ENCODE results near the gene WWOX. TPM values are rescaled to one million over a fixed set of nuclear protein-coding genes. Genes with fewer than 3 reads are reported as not detected.

Gene WWOX
- total and polyA plus RNA-seq, 4 experiments from 2014 or later, result 10.4 to 23.1 (median 17.5) TPM

GRCh38 chr16:78871241-78871640 is 771.8 kb downstream of the WWOX start:
- no peak overlapping the region for H3K27ac ChIP-seq (ENCODE audit: low read depth, low read length)
- H3K36me3 ChIP-seq (ENCODE audit: insufficient read depth, low read length), result no peaks in the 10 kb centered on the region
- no peaks in the 10 kb centered on the region for H3K27me3 Mint-ChIP-seq
- H3K4me3 Mint-ChIP-seq, result no peak overlapping the region
- no peaks in the 10 kb centered on the region for H3K9me3 ChIP-seq (ENCODE audit: control insufficient read depth in 1 of 2, low read length in 2 of 2)
- peaks cover 0 to 6% (median 0%) of the 10 kb centered on the region in 4 donors for H3K4me1 Mint-ChIP-seq
- no peak for DNase-seq
- H3K4me3 ChIP-seq (ENCODE audit: low read length in 2 of 2), result no peak overlapping the region
- no peaks in the 10 kb centered on the region for H3K4me1 ChIP-seq (ENCODE audit: insufficient read depth, low read length)
- intact Hi-C loops (cut with micrococcal nuclease), result no loop called here
- no peaks in the 10 kb centered on the region for H3K27me3 ChIP-seq (ENCODE audit: insufficient read depth, low read length)
- peaks cover 0 to 2% (median 0%) of the 10 kb centered on the region in 8 donors for H3K9me3 Mint-ChIP-seq
- H3K36me3 Mint-ChIP-seq, result no peaks in the 10 kb centered on the region
- no peak overlapping the region for H3K27ac Mint-ChIP-seq
- ChIA-PET POLR2A (ENCODE audit: partially characterized antibody) (no interaction called here), CTCF (ENCODE audit: partially characterized antibody) (interaction anchor here (0.7 kb wide), 1 partner anchor 78 kb away, joined by 4 read pairs; no protein-coding TSS in a partner anchor)

- no peak overlapping the region for H3K27ac Mint-ChIP-seq
- CTCF ChIA-PET (ENCODE audit: partially characterized antibody), result no interaction called here
- no peaks in the 10 kb centered on the region for H3K27me3 ChIP-seq (ENCODE audit: insufficient read depth, low read length)
- no peaks in the 10 kb centered on the region for H3K36me3 Mint-ChIP-seq
- no peak overlapping the region for H3K4me3 ChIP-seq (ENCODE audit: low read length in 2 of 2)
- POLR2A ChIA-PET (ENCODE audit: partially characterized antibody), result interaction anchor here (0.5 kb wide), 1 partner anchor 718 kb away, joined by 3 read pairs; no protein-coding TSS in a partner anchor
- intact Hi-C loops (cut with micrococcal nuclease), result no loop called here
- no peaks in the 10 kb centered on the region for H3K36me3 ChIP-seq (ENCODE audit: insufficient read depth, low read length)
- no peak overlapping the region for H3K27ac ChIP-seq (ENCODE audit: low read depth, low read length)
- H3K4me1 ChIP-seq (ENCODE audit: insufficient read depth, low read length), result no peaks in the 10 kb centered on the region
- no peaks in the 10 kb centered on the region for H3K9me3 ChIP-seq (ENCODE audit: control insufficient read depth in 1 of 2, low read length in 2 of 2)
- H3K27me3 Mint-ChIP-seq, result no peaks in the 10 kb centered on the region
- peaks cover 0 to 2% (median 0%) of the 10 kb centered on the region in 8 donors for H3K9me3 Mint-ChIP-seq
- no peak overlapping the region for H3K4me3 Mint-ChIP-seq
- peaks cover 0 to 4% (median 2%) of the 10 kb centered on the region in 4 donors for H3K4me1 Mint-ChIP-seq
- DNase-seq, result no peak
These were observed 777.2 kb downstream of the WWOX start for GRCh38 chr16:78876671-78877070.

- CTCF ChIA-PET (ENCODE audit: partially characterized antibody), result no interaction called here
- H3K4me3 Mint-ChIP-seq, result no peak overlapping the region
- H3K9me3 ChIP-seq (ENCODE audit: control insufficient read depth in 1 of 2, low read length in 2 of 2), result no peaks in the 10 kb centered on the region
- intact Hi-C loops (cut with micrococcal nuclease), result no loop called here
- no peak for DNase-seq
- peaks cover 0 to 2% (median 0%) of the 10 kb centered on the region in 8 donors for H3K9me3 Mint-ChIP-seq
- POLR2A ChIA-PET (ENCODE audit: partially characterized antibody), result no interaction called here
- no peak overlapping the region for H3K27ac ChIP-seq (ENCODE audit: low read depth, low read length)
- no peaks in the 10 kb centered on the region for H3K4me1 ChIP-seq (ENCODE audit: insufficient read depth, low read length)
- no peaks in the 10 kb centered on the region for H3K27me3 ChIP-seq (ENCODE audit: insufficient read depth, low read length)
- no peaks in the 10 kb centered on the region for H3K36me3 ChIP-seq (ENCODE audit: insufficient read depth, low read length)
- H3K27me3 Mint-ChIP-seq, result no peaks in the 10 kb centered on the region
- H3K4me1 Mint-ChIP-seq, result peaks cover 0 to 4% (median 2%) of the 10 kb centered on the region in 4 donors
- H3K36me3 Mint-ChIP-seq, result no peaks in the 10 kb centered on the region
- peak overlapping the region in 1 of 7 donors; percentile 28 for H3K27ac Mint-ChIP-seq
- no peak overlapping the region for H3K4me3 ChIP-seq (ENCODE audit: low read length in 2 of 2)
These were observed 777.7 kb downstream of the WWOX start for GRCh38 chr16:78877114-78877655.

GRCh38 chr16:78878570-78878969 is 779.1 kb downstream of the WWOX start:
- no peaks in the 10 kb centered on the region for H3K9me3 ChIP-seq (ENCODE audit: control insufficient read depth in 1 of 2, low read length in 2 of 2)
- CTCF ChIA-PET (ENCODE audit: partially characterized antibody), result interaction anchor here (0.6 kb wide), 1 partner anchor 63 kb away, joined by 3 read pairs; no protein-coding TSS in a partner anchor

GRCh38 chr16:78879011-78879410 is 779.6 kb downstream of the WWOX start:
- no peak overlapping the region for H3K4me3 Mint-ChIP-seq
- no peak for DNase-seq

More at GRCh38 chr16:78878570-78878969, 779.1 kb downstream of the WWOX start:
- Mint-ChIP-seq H3K4me3 (no peak overlapping the region), H3K4me1 (peaks cover 0 to 4% (median 2%) of the 10 kb centered on the region in 4 donors), H3K9me3 (peaks cover 0 to 2% (median 0%) of the 10 kb centered on the region in 8 donors), H3K27me3 (no peaks in the 10 kb centered on the region), H3K27ac (no peak overlapping the region), H3K36me3 (no peaks in the 10 kb centered on the region)
- H3K36me3 ChIP-seq (ENCODE audit: insufficient read depth, low read length), result no peaks in the 10 kb centered on the region
- H3K27ac ChIP-seq (ENCODE audit: low read depth, low read length), result no peak overlapping the region
- intact Hi-C loops (cut with micrococcal nuclease), result no loop called here
- no peaks in the 10 kb centered on the region for H3K27me3 ChIP-seq (ENCODE audit: insufficient read depth, low read length)
- no peaks in the 10 kb centered on the region for H3K4me1 ChIP-seq (ENCODE audit: insufficient read depth, low read length)
- POLR2A ChIA-PET (ENCODE audit: partially characterized antibody), result interaction anchor here (0.7 kb wide), 1 partner anchor 643 kb away, joined by 3 read pairs; no protein-coding TSS in a partner anchor
- no peak for DNase-seq
- H3K4me3 ChIP-seq (ENCODE audit: low read length in 2 of 2), result no peak overlapping the region

GRCh38 chr16:78882150-78882549 is 782.7 kb downstream of the WWOX start:
- no peaks in the 10 kb centered on the region for H3K36me3 ChIP-seq (ENCODE audit: insufficient read depth, low read length)
- Mint-ChIP-seq H3K36me3 (no peaks in the 10 kb centered on the region), H3K27ac (no peak overlapping the region), H3K4me3 (no peak overlapping the region), H3K9me3 (peaks cover 0 to 2% (median 0%) of the 10 kb centered on the region in 8 donors), H3K4me1 (peaks cover 0 to 5% (median 2%) of the 10 kb centered on the region in 4 donors), H3K27me3 (no peaks in the 10 kb centered on the region)
- CTCF ChIA-PET (ENCODE audit: partially characterized antibody), result no interaction called here
- POLR2A ChIA-PET (ENCODE audit: partially characterized antibody), result no interaction called here
- no peak overlapping the region for H3K4me3 ChIP-seq (ENCODE audit: low read length in 2 of 2)
- H3K27me3 ChIP-seq (ENCODE audit: insufficient read depth, low read length), result no peaks in the 10 kb centered on the region
- no peaks in the 10 kb centered on the region for H3K9me3 ChIP-seq (ENCODE audit: control insufficient read depth in 1 of 2, low read length in 2 of 2)
- no peak overlapping the region for H3K27ac ChIP-seq (ENCODE audit: low read depth, low read length)
- DNase-seq, result no peak
- intact Hi-C loops (cut with micrococcal nuclease), result no loop called here
- no peaks in the 10 kb centered on the region for H3K4me1 ChIP-seq (ENCODE audit: insufficient read depth, low read length)

More at GRCh38 chr16:78879011-78879410, 779.6 kb downstream of the WWOX start:
- Mint-ChIP-seq H3K9me3 (peaks cover 0 to 2% (median 0%) of the 10 kb centered on the region in 8 donors), H3K27me3 (no peaks in the 10 kb centered on the region), H3K36me3 (no peaks in the 10 kb centered on the region), H3K27ac (no peak overlapping the region), H3K4me1 (peaks cover 0 to 4% (median 2%) of the 10 kb centered on the region in 4 donors)
- no peak overlapping the region for H3K4me3 ChIP-seq (ENCODE audit: low read length in 2 of 2)
- H3K36me3 ChIP-seq (ENCODE audit: insufficient read depth, low read length), result no peaks in the 10 kb centered on the region
- no peaks in the 10 kb centered on the region for H3K27me3 ChIP-seq (ENCODE audit: insufficient read depth, low read length)
- H3K27ac ChIP-seq (ENCODE audit: low read depth, low read length), result no peak overlapping the region
- ChIA-PET POLR2A (ENCODE audit: partially characterized antibody) (interaction anchor here (0.6 to 0.7 kb wide), 2 partner anchors 9 to 642 kb away, joined by 3 to 4 read pairs; no protein-coding TSS in a partner anchor), CTCF (ENCODE audit: partially characterized antibody) (interaction anchor here (0.6 kb wide), 1 partner anchor 63 kb away, joined by 3 read pairs; no protein-coding TSS in a partner anchor)
- intact Hi-C loops (cut with micrococcal nuclease), result no loop called here
- H3K9me3 ChIP-seq (ENCODE audit: control insufficient read depth in 1 of 2, low read length in 2 of 2), result no peaks in the 10 kb centered on the region
- no peaks in the 10 kb centered on the region for H3K4me1 ChIP-seq (ENCODE audit: insufficient read depth, low read length)

- intact Hi-C loops (cut with micrococcal nuclease), result no loop called here
- H3K4me3 Mint-ChIP-seq, result no peak overlapping the region
- H3K36me3 ChIP-seq (ENCODE audit: insufficient read depth, low read length), result no peaks in the 10 kb centered on the region
- H3K27ac Mint-ChIP-seq, result peak overlapping the region in 2 of 7 donors; percentile 26 to 60
- H3K9me3 Mint-ChIP-seq, result peaks cover 0 to 2% (median 0%) of the 10 kb centered on the region in 8 donors
- H3K9me3 ChIP-seq (ENCODE audit: control insufficient read depth in 1 of 2, low read length in 2 of 2), result no peaks in the 10 kb centered on the region
- H3K27ac ChIP-seq (ENCODE audit: low read depth, low read length), result no peak overlapping the region
- no peaks in the 10 kb centered on the region for H3K27me3 Mint-ChIP-seq
- H3K4me1 Mint-ChIP-seq, result peaks cover 0 to 5% (median 2%) of the 10 kb centered on the region in 4 donors
- no peaks in the 10 kb centered on the region for H3K4me1 ChIP-seq (ENCODE audit: insufficient read depth, low read length)
- ChIA-PET CTCF (ENCODE audit: partially characterized antibody) (no interaction called here), POLR2A (ENCODE audit: partially characterized antibody) (interaction anchor here (0.9 kb wide), 1 partner anchor 12 kb away, joined by 3 read pairs; no protein-coding TSS in a partner anchor)
- no peak overlapping the region for H3K4me3 ChIP-seq (ENCODE audit: low read length in 2 of 2)
- DNase-seq, result no peak
- H3K27me3 ChIP-seq (ENCODE audit: insufficient read depth, low read length), result no peaks in the 10 kb centered on the region
- H3K36me3 Mint-ChIP-seq, result no peaks in the 10 kb centered on the region
These were observed 783.3 kb downstream of the WWOX start for GRCh38 chr16:78882751-78883150.
